Endothelial cell (in vitro differentiated cells): Measurements from ENCODE around the gene ZNF326. TPM values are rescaled to one million over a fixed set of nuclear protein-coding genes. Genes with fewer than 3 reads are reported as not detected.

Experiments used
- DNase-seq: peaks from one replicate; pipeline ENCODE4 v3.0.0; 2021; ENCODE audit warnings: low spot score
- H3K27ac Mint-ChIP-seq: one replicate; pipeline ENCODE4 v1.8.0; 2021; ENCODE audit warnings: mixed read lengths, inconsistent platforms; ENCODE audit not compliant: unreplicated experiment
- H3K27me3 Mint-ChIP-seq: one replicate; pipeline ENCODE4 v1.8.0; 2021; ENCODE audit warnings: mild to moderate bottlenecking, moderate library complexity, mixed read lengths, inconsistent platforms; ENCODE audit not compliant: unreplicated experiment
- H3K36me3 Mint-ChIP-seq: one replicate; pipeline ENCODE4 v1.8.0; 2021; ENCODE audit warnings: mild to moderate bottlenecking, low read depth, mixed read lengths, inconsistent platforms; ENCODE audit not compliant: unreplicated experiment
- H3K4me1 Mint-ChIP-seq: one replicate; pipeline ENCODE4 v1.8.0; 2021; ENCODE audit warnings: mild to moderate bottlenecking, mixed read lengths, inconsistent platforms; ENCODE audit not compliant: unreplicated experiment
- H3K4me3 Mint-ChIP-seq: one replicate; pipeline ENCODE4 v1.8.0; 2021; ENCODE audit warnings: mild to moderate bottlenecking, mixed read lengths, inconsistent platforms; ENCODE audit not compliant: unreplicated experiment
- H3K9me3 Mint-ChIP-seq: one replicate; pipeline ENCODE4 v1.8.0; 2021; ENCODE audit warnings: mixed read lengths, inconsistent platforms; ENCODE audit not compliant: unreplicated experiment
- CTCF ChIP-seq: fragments of 200-600 bp; sonication (generic); IDR thresholded peaks from one replicate; pipeline ENCODE4 v1.5.0; 2021; ENCODE audit warnings: antibody characterized with exemption; ENCODE audit not compliant: unreplicated experiment
- total RNA-seq: library from RNA; stranded (reverse); fragmentation: NEBNext Ultra II Directional; extraction: Animal tissue kit (Norgen Biotek cat#: 25700); gene quantifications from one replicate; pipeline ENCODE4 v1.2.1, GENCODE V29; 2021; ENCODE audit not compliant: unreplicated experiment

The ZNF326 gene
- total RNA-seq, 1 donor from 2014 or later, result 36.5 TPM

DNA sequence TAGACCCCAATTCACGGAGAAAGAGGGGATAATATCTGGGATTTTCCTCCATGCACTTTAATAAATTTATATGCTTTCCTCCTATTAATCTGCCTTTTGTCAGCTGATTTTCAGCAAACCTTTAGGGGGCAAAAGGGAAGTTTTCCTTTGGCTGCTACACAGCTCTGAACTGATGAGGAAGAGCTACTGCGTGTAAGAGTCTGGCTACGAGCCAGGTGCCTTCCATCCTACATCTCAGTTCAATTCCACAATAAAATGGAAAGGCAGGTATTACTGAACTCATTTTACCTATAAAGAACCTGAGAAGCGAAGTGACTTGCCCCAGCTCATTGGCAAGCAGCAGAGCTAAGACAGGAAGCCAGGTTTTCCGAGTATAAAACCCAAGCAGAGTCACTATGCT, 28.3 kb upstream of the ZNF326 start:
- Mint-ChIP-seq H3K4me3 (no peak overlapping the region), H3K4me1 (no peaks in the 10 kb centered on the region), H3K27ac (no peak overlapping the region), H3K27me3 (no peaks in the 10 kb centered on the region), H3K36me3 (peaks cover 3% of the 10 kb centered on the region), H3K9me3 (no peaks in the 10 kb centered on the region)
- no peak for TF ChIP-seq CTCF
- no peak for DNase-seq

DNA sequence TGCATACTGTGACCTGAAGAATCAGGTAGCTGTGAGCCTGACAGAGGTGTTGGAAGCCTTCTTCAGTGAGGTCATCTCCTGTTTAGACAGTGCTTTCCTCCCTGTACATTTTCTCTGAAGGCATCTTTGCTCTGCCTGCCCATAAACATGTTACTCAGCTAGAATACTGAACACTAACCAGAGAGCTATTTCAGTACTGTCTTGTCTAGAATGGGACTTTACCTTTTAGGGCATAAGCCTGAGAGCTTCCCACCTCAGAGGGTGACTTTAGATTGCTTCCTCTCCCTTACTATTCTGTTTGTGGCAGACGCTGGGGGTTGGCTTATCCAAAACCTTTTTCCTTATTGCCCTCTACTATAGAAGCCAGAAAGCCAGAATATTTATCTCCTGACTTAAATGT, 23.3 kb upstream of the ZNF326 start:
- DNase-seq, result no peak
- Mint-ChIP-seq H3K27me3 (peaks cover 1% of the 10 kb centered on the region), H3K36me3 (peaks cover under 1% of the 10 kb centered on the region), H3K9me3 (no peaks in the 10 kb centered on the region), H3K27ac (no peak overlapping the region), H3K4me1 (peaks cover 10% of the 10 kb centered on the region), H3K4me3 (no peak overlapping the region)
- TF ChIP-seq CTCF, result no peak

DNA sequence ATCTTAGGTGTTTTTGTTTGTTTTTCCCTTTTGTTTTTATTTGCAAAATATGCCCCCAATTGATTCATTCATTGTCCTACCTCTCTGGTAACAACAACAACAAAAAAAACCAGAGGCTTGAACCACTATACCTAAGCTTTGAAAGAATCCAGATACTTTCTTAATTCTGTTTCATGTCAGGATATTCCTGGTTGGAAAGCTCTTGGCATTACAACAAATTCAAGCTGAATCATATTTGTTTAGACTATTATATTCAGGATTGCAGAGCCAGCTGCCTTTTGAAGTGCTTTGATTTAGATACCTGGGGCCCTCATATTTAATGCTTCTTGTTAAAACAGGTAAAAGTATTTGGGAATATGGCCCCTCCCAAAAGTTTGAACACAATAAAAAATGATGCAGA, 22.9 kb upstream of the ZNF326 start:
- Mint-ChIP-seq H3K27ac (no peak overlapping the region), H3K36me3 (no peaks in the 10 kb centered on the region), H3K4me1 (peaks cover 10% of the 10 kb centered on the region), H3K4me3 (no peak overlapping the region), H3K9me3 (no peaks in the 10 kb centered on the region), H3K27me3 (peaks cover 1% of the 10 kb centered on the region)
- no peak for TF ChIP-seq CTCF
- no peak for DNase-seq

GRCh38 chr1:89973471-89974127, 21.3 kb upstream of the ZNF326 start:
- no peaks in the 10 kb centered on the region for H3K36me3 Mint-ChIP-seq
- H3K4me1 Mint-ChIP-seq, result peaks cover 10% of the 10 kb centered on the region
- H3K27ac Mint-ChIP-seq, result no peak overlapping the region
- H3K9me3 Mint-ChIP-seq, result no peaks in the 10 kb centered on the region
- H3K4me3 Mint-ChIP-seq, result no peak overlapping the region
- peaks cover 1% of the 10 kb centered on the region for H3K27me3 Mint-ChIP-seq
- no peak for TF ChIP-seq CTCF
- no peak for DNase-seq

DNA sequence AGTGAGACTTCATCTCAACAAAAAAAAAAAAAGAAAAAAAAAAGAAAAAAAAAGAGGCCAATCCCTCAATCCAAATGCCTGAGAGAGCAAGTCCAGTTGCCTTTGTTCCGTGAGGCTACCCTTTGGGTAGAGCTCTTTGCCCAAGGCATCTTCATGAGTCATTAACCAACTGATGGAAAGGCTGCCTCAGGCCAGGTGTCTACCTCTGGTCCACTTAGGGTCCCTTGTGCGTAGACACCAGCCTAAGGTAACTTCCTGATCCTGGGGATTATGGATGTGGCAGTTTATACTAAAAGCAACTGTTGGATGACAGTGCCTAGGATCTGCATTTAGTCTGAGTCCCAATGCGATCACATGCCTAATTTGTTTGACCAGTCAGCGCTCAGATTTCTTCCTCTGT, 20.7 kb upstream of the ZNF326 start:
- Mint-ChIP-seq H3K27me3 (peaks cover 1% of the 10 kb centered on the region), H3K9me3 (no peaks in the 10 kb centered on the region), H3K4me3 (no peak overlapping the region), H3K4me1 (peaks cover 10% of the 10 kb centered on the region), H3K27ac (no peak overlapping the region), H3K36me3 (no peaks in the 10 kb centered on the region)
- no peak for DNase-seq
- TF ChIP-seq CTCF, result no peak
